Measurements from ENCODE around the gene GLP1R.
"Not testable (repeated sequence)": the region's sequence is repeated elsewhere in the genome, so short reads cannot be mapped to it uniquely, and the experiment has no call there.

Gene GLP1R

GRCh38 chr6:39134761-39135160 lies 86.2 kb downstream of the GLP1R start:
- DNase-seq: not testable (repeated sequence)

GRCh38 chr6:39136207-39136606 lies 87.6 kb downstream of the GLP1R start:
- DNase-seq: not testable (repeated sequence)

- DNase-seq: no peak
Observed at GRCh38 chr6:39137245-39137644, 88.7 kb downstream of the GLP1R start.
